HFF-Myc (cell line): ENCODE data around the gene CIAO2B.
A peak's percentile ranks its signal among the peaks of the same experiment; 100 is the strongest.
"Not testable (repeated sequence)": the region's sequence is repeated elsewhere in the genome, so short reads cannot be mapped to it uniquely, and the experiment has no call there.

ENCODE experiments used
- DNase-seq: peaks from one replicate; pipeline ENCODE4 v3.0.0-alpha.2; 2011; ENCODE audit warnings: low read depth; ENCODE audit errors: extremely low read depth
- H3K4me3 ChIP-seq: replicated peaks from 2 replicates; pipeline ENCODE4 v1.5.1; 2011; ENCODE audit warnings: low read depth, mild to moderate bottlenecking, control low read depth, low read length
- CTCF ChIP-seq: IDR thresholded peaks from 2 replicates; pipeline ENCODE4 v1.5.1; 2012; ENCODE audit warnings: mild to moderate bottlenecking, low read depth, low read length, control low read depth; ENCODE audit errors: missing control alignments

Gene CIAO2B

GRCh38 chr16:66934138-66934838 is at the start of gene CIAO2B:
TSS of gene CIAO2B (minus strand) at chr16:66934402. CDS start at chr16:66934364, 38 bp downstream.
- H3K4me3 ChIP-seq: peak within 1 kb of the TSS; percentile 94
- TF ChIP-seq CTCF: no peak
- peak; percentile 39 for DNase-seq

GRCh38 chr16:66983033-66983432 is 48.8 kb upstream of the CIAO2B start:
- TF ChIP-seq CTCF: no peak
- H3K4me3 ChIP-seq: no peak overlapping the region
- no peak for DNase-seq

- no peak overlapping the region for H3K4me3 ChIP-seq
- TF ChIP-seq CTCF: no peak
- DNase-seq: no peak
Measured at GRCh38 chr16:66979011-66979717, 45.0 kb upstream of the CIAO2B start.

GRCh38 chr16:66977341-66978113 is 43.3 kb upstream of the CIAO2B start:
- H3K4me3 ChIP-seq: no peak overlapping the region
- peak; percentile 55 for DNase-seq
- peak; percentile 90 for TF ChIP-seq CTCF

GRCh38 chr16:66976746-66977145 is 42.5 kb upstream of the CIAO2B start:
- no peak for TF ChIP-seq CTCF
- DNase-seq: no peak
- no peak overlapping the region for H3K4me3 ChIP-seq

- no peak for TF ChIP-seq CTCF
- no peak for DNase-seq
- H3K4me3 ChIP-seq: no peak overlapping the region
Measured at GRCh38 chr16:66975302-66975893, 41.2 kb upstream of the CIAO2B start.

- DNase-seq, H3K4me3 ChIP-seq: not testable (repeated sequence)
Measured at GRCh38 chr16:66974932-66975246, 40.7 kb upstream of the CIAO2B start.

- not testable (repeated sequence) for H3K4me3 ChIP-seq, DNase-seq
Measured at GRCh38 chr16:66974156-66974931, 40.1 kb upstream of the CIAO2B start.
